Kidney (tissue), 14 donors: ENCODE data around the gene LIMS2. TPM values are rescaled to one million over a fixed set of nuclear protein-coding genes. Genes with fewer than 3 reads are reported as not detected.
A peak's percentile ranks its signal among the peaks of the same experiment; 100 is the strongest.

Experiments
- DNase-seq, 5 donors: peaks; one replicate each; pipeline ENCODE4 v3.0.0-alpha.2; 2013 to 2020
- FAIRE-seq: peaks from 2 replicates; lab custom pipeline; 2012; peaks lifted over from hg19 to GRCh38; lab: Jason Lieb, UNC
- H3K27ac ChIP-seq, 2 donors: one replicate each; pipeline ENCODE4 v1.7.0; 2013; ENCODE audit warnings: low read depth in 2 of 2, low read length in 2 of 2, inconsistent platforms in 1 of 2
- H3K27me3 ChIP-seq: one replicate; pipeline ENCODE4 v1.7.1; 2013; ENCODE audit warnings: low read length, inconsistent platforms; ENCODE audit not compliant: control insufficient read depth, insufficient read depth
- H3K36me3 ChIP-seq, 3 donors: one replicate each; pipeline versions ENCODE4 v1.7.0 to v1.7.1; 2013; ENCODE audit warnings: low read length in 3 of 3, control low read depth in 1 of 3, inconsistent platforms in 1 of 3; ENCODE audit not compliant: insufficient read depth in 3 of 3, control insufficient read depth in 2 of 3
- H3K4me1 ChIP-seq, 3 donors: one replicate each; pipeline versions ENCODE4 v1.7.0 to v1.7.1; 2013; ENCODE audit warnings: low read length in 3 of 3, inconsistent platforms in 1 of 3, low read depth in 1 of 3; ENCODE audit not compliant: control insufficient read depth in 2 of 3, insufficient read depth in 2 of 3
- H3K4me3 ChIP-seq, 3 donors: one replicate each; pipeline versions ENCODE4 v1.7.0 to v1.8.1; 2013; ENCODE audit warnings: low read length in 3 of 3, control low read depth in 1 of 3, inconsistent platforms in 1 of 3
- H3K9ac ChIP-seq, 3 donors: one replicate each; pipeline versions ENCODE4 v1.7.0 to v1.7.1; 2013; ENCODE audit warnings: low read length in 3 of 3, control low read depth in 1 of 3, inconsistent platforms in 1 of 3
- H3K9me3 ChIP-seq, 3 donors: one replicate each; pipeline versions ENCODE4 v1.7.0 to v1.7.1; 2013; ENCODE audit warnings: low read length in 3 of 3, control low read depth in 1 of 3, inconsistent platforms in 1 of 3; ENCODE audit not compliant: control insufficient read depth in 2 of 3, insufficient read depth in 1 of 3
- CTCF ChIP-seq: IDR thresholded peaks from 3 replicates; pipeline ENCODE4 v1.5.1; 2012; ENCODE audit warnings: mild to moderate bottlenecking, moderate library complexity, borderline replicate concordance; ENCODE audit not compliant: insufficient read depth; ENCODE audit errors: extremely low read depth
- intact Hi-C: fragments of 100-400 bp; cut with DNase I; formaldehyde crosslinking; loops from one replicate; pipeline ENCODE4 v1.11.1; 2022
- polyA plus RNA-seq: library from polyadenylated mRNA; stranded (reverse); fragments of 350-450 nt; fragmentation: Illumina TruSeq; extraction: RNeasy Lipid Tissue Mini Kit (QIAGEN cat#74804); gene quantifications from one replicate; pipeline ENCODE4 v1.2.3, GENCODE V29; 2014; ENCODE audit warnings: low read depth, low replicate concordance; ENCODE audit not compliant: insufficient read depth
- total RNA-seq: library from RNA; stranded (reverse); fragmentation: NEBNext Ultra II Directional; extraction: Animal tissue kit (Norgen Biotek cat#: 25700); gene quantifications from one replicate; pipeline ENCODE4 v1.2.1, GENCODE V29; 2021
- donor health status: control.
- donor health status: control.
- donor health status: control.
- donor health status: control.
- donor health status: control.
- donor health status: DM: yes; HTN: yes; CAD: no.
- donor health status: Normal renal cell carcinoma (clear cell type).

LIMS2 gene
- total and polyA plus RNA-seq, 2 donors from 2014 or later = 101 to 107 TPM

- Histone ChIP-seq H3K4me1 (no peaks in the 10 kb centered on the region), H3K9ac (no peak overlapping the region), H3K4me3 (no peak overlapping the region), H3K27ac (no peak overlapping the region), H3K9me3 (no peaks in the 10 kb centered on the region), H3K36me3 (peaks cover 0 to 3% (median 0%) of the 10 kb centered on the region in 3 donors), H3K27me3 (no peaks in the 10 kb centered on the region)
- DNase-seq (no peak), FAIRE-seq (no peak)
- intact Hi-C loops = no loop called here
- TF ChIP-seq CTCF = no peak
Measured at GRCh38 chr2:127620866-127621265, 54.5 kb downstream of the LIMS2 start.

DNA sequence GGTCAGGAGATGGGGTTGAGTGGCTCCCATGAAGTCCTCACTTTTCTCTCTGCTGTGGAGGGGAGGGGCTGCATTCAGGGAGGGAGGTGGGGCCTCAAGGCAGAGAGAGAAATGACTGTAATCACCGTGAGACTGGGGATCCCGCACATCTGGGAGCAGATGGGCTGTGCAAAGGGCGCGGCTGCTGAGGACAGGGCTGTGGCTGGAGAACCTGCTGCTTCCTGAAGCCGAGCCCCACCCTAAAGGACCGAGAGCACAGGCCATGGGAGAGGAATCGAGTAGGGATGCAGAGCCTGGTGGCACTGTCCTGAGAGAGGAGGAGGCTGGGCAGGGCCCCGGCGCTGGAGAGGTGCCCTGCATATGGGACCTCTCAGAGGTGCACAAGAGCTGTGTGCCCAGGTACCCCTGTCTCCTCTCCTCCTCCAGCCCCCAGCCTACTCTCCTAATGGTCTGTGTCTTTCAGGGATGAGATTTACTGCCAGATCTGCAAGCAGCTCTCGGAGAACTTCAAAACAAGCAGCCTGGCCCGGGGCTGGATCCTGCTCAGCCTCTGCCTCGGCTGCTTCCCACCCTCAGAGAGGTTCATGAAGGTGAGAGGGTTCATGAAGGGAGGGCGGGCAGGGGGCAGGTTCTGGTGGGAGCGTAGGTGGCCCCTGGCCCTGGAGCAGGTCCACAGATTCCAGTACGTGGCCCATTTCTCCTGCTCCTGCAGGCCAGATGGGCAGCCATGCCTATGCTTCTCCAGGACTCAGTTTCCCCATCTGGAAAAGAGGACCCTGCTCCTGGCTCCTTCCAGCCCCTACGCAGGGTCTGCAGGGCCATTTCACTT lies 55.2 kb downstream of the LIMS2 start:
- no peaks in the 10 kb centered on the region for H3K27me3 ChIP-seq
- H3K9ac ChIP-seq = no peak overlapping the region
- no peaks in the 10 kb centered on the region for H3K4me1 ChIP-seq
- DNase-seq (peak in 3 of 5 donors; percentile 37 to 54 (median 54)), FAIRE-seq (no peak)
- no peak overlapping the region for H3K4me3 ChIP-seq
- no peak for TF ChIP-seq CTCF
- intact Hi-C loops = no loop called here
- H3K36me3 ChIP-seq = peaks cover 0 to 3% (median 0%) of the 10 kb centered on the region in 3 donors
- no peak overlapping the region for H3K27ac ChIP-seq
- no peaks in the 10 kb centered on the region for H3K9me3 ChIP-seq

DNA sequence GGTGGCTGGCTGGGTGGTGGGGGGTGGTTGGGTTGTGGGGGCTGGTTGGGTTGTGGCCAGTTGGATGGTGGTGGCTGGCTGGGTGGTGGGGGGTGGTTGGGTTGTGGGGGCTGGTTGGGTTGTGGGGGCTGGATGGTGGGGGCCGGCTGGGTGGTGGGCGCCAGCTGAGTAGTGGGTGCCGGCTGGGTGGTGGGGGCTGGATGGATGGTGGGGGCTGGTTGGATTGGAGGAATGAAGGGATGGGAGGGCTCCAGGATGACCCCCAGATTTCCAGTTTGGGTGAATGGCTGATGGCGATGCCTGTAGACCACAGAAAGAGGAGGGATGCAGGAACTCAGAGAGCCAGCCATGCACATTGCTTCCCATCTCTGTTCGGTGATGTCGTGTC lies 56.1 kb downstream of the LIMS2 start:
- peak in 1 of 5 donors; percentile 26 for DNase-seq
- Histone ChIP-seq H3K9ac (no peak overlapping the region), H3K9me3 (peaks cover 0 to under 1% (median 0%) of the 10 kb centered on the region in 3 donors), H3K36me3 (peaks cover 0 to 3% (median 0%) of the 10 kb centered on the region in 3 donors), H3K4me1 (no peaks in the 10 kb centered on the region), H3K27me3 (no peaks in the 10 kb centered on the region), H3K4me3 (no peak overlapping the region), H3K27ac (no peak overlapping the region)
- FAIRE-seq = no peak
- no peak for TF ChIP-seq CTCF
- intact Hi-C loops = no loop called here
